Measurements from ENCODE around the gene CTSW.
A peak's percentile ranks its signal among the peaks of the same experiment; 100 is the strongest.

The CTSW gene

DNA sequence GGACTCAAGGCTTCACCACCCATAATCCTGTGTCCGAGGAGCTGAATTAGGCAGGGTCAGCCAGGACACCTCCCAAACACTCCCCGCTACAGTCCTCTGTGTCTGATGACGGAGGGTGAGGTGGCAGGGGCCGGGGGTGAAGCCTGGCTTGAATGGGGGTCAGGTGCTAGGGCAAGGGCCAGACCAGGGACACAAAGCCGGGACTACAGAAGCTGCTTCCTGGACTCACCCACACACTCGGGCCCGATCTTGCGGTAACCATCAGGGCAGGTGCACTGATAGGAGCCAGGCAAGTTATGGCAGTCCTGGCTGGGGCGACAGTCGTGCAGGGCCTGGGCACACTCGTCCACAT lies 9.4 kb upstream of the CTSW start:
- TF ChIP-seq, protein P1, sequence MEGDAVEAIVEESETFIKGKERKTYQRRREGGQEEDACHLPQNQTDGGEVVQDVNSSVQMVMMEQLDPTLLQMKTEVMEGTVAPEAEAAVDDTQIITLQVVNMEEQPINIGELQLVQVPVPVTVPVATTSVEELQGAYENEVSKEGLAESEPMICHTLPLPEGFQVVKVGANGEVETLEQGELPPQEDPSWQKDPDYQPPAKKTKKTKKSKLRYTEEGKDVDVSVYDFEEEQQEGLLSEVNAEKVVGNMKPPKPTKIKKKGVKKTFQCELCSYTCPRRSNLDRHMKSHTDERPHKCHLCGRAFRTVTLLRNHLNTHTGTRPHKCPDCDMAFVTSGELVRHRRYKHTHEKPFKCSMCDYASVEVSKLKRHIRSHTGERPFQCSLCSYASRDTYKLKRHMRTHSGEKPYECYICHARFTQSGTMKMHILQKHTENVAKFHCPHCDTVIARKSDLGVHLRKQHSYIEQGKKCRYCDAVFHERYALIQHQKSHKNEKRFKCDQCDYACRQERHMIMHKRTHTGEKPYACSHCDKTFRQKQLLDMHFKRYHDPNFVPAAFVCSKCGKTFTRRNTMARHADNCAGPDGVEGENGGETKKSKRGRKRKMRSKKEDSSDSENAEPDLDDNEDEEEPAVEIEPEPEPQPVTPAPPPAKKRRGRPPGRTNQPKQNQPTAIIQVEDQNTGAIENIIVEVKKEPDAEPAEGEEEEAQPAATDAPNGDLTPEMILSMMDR (IDR thresholded peaks at IDR 0.05; ENCODE audit: low read depth, low read length): no peak
- H3K4me3 ChIP-seq (ENCODE audit: low read depth, low read length): no peak overlapping the region; the same call in 1 of the 2 replicates

DNA sequence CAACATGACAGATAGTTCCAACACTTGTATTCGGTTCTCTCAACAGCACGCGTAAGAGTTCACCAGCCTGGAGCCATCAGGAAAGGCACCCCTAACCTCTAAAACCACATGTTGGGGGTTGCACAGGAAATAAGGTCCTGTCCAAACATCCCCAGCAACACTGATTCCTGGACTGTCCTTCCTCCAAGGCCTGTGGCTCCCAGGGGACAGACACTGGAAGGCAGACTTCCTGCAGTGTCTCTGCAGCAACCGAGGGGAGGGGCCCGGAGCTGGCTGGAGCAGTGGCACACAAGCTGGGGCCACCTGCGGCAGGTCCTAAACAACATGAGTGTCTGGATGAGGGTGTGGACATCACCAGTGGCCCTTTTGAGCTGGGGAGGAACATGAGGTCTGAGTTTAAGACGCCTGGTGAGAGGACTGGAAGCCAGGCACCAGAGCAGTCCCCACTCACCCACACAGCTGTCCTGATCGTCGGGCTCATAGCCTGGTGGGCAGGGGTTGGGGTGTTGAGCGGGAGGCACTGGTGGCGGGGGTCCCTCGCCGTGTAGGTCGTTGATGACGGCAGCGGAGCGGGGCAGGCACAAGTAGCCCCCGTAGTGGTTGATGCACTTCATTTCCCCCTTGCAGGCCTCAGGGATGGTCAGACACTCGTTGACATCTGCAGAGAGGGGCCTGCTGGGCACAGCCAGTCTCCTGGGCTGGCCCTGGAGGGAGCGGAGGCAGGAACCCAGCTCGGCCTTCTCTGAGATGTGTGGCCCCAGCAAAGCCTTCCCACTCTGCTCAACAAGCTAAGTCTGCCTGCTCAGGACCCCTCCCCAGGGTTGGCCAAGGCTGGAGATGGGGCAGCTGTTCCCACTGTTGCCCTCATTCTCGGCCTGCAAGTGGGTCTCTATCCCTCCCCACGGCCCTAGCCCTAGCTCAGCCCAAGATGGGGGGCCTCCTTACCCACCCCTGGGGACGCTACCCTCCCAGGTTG lies 8.6 kb upstream of the CTSW start:
- TF ChIP-seq, protein P1 (IDR thresholded peaks at IDR 0.05; ENCODE audit: low read depth, low read length): no peak
- H3K4me3 ChIP-seq (ENCODE audit: low read depth, low read length): peak overlapping the region; percentile 78

DNA sequence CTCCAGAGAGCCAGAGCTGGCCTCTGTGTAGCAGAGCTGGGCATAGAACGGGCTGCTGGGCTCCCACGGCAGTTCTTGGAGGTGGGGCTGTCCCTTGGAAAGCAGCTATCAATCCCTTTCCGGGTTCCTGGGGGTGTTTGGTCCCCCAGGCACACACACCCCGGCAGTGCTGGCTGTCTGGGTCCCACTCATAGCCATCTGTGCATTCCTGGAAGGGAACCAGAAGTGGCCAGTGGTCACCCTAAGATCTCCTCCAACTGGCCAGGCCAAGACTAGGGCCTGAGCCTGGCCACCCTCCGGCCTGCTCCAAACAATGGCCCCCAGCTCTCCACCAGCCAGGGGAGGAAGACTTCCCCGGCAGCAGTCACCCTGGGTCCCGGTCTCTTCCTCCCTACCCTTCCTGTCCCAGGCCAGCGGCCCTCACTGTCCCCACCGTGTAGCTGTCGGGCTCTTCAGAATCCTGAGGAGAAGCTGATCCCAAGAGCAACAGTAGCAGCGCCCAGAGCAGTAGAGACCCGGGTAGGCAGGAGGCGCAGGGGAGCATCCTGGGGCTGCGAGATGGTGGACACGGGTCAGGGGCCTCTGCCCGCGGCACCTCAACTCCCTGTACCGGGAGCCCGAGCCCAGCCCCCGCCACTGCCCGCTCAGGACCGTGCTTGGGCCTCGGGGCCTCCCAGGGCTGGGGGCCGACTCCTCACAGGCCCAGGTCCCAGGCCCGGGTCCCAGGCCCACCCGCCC lies 7.7 kb upstream of the CTSW start:
- TF ChIP-seq, protein P1 (IDR thresholded peaks at IDR 0.05; ENCODE audit: low read depth, low read length): no peak
- peak overlapping the region; percentile 78 for H3K4me3 ChIP-seq (ENCODE audit: low read depth, low read length)

DNA sequence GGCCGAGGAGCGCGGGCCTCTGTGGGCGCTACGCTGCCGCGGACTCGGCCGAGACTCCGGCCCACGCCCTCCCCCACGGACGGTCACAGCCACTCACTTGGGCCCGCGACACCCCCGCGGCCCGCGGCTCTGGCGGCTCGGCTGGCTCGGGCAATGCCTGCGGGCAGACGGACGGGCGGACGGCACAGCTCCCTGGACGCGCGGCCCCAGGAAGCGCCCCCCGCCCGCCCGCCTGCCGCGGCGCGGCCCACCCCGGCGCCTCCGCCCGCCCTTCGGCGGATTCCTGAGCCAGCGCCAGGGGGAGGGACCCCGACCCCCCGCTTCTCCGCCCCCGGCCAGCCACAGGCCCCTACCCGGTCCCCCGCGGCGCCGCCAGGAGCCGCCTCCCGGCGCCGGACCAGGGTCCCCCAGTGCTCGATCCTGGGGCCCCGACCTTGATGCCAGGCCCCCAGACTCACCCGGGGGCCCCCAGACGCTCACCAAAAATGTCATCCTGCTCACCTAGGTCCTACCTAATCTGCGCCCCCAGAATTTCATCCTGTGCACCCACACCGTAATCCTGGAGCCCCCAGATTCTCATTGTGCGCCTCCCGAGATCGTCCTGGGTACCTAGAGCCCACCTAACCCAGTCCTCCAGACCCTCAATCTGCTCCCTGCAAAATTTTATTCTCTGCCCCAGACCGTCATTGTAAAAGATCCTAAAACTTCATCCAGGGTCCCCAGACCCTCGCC lies 6.9 kb upstream of the CTSW start, which contains the start of gene EFEMP2:
Gene EFEMP2, minus strand, starts transcription at position 215 of the 732 bp plus-strand sequence. CDS start 446 bp downstream, outside the sequence.
- TF ChIP-seq, protein P1 (IDR thresholded peaks at IDR 0.05; ENCODE audit: low read depth, low read length): no peak

DNA sequence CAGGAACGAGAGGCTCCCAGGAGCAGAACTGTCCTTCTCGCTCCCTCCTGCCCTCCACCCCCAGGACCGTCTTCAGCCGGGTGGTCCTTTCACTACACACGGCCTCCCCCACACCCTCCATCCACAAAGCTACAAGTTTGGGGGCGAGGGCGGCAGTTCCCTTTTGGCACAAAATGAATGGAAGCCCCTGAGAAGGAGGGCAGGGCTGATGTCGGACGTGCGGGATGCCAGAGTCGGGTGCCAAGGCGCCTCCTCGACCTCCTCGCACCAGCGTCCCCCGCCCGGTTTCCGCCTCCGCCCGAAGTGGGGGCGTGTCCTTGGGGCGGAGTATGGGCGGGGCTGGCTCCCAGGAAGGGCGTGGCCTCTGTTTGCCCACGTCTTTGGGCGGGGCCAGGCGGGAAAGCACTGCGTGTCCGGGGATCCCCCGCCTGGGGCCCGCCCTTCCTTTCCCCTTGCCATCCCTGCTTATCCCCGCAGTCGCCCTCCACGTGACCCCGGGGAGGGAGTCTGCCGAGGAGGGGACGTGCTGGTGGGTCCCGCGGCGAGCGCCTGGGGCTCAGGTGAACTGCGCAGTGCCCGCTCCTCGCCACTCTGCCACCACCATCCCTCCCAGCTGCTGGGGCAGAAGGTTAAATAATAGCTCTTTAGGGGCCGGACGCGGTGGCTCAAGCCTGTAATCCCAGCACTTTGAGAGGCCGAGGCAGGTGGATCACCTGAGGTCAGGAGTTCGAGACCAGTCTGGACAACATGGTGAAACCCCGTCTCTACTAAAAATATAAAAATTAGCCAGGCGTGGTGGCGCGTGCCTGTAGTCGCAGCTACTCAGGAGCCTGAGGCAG lies 6.1 kb upstream of the CTSW start:
- peak overlapping the region; percentile 78 for H3K4me3 ChIP-seq (ENCODE audit: low read depth, low read length)
- TF ChIP-seq, protein P1 (IDR thresholded peaks at IDR 0.05; ENCODE audit: low read depth, low read length): no peak

More for the DNA sequence above, 6.9 kb upstream of the CTSW start, which contains the start of gene EFEMP2:
- H3K4me3 ChIP-seq (ENCODE audit: low read depth, low read length): peak within 1 kb of the TSS; percentile 78

DNA sequence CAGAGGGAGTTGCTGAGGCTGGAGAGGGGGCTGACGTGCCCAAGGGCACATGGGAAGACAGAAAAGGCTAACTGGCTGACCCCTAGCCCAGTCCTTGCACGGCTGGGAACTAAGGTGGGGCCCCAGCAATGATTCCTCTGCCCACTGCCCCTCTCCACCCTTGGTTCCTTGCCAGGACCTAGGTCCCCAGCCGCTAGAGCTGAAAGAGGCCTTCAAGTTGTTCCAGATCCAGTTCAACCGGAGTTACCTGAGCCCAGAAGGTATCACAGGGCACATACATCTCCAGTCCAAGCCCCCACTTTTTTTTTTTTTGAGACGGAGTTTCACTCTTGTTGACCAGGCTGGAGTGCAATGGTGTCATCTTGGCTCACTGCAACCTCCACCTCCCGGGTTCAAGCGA lies 390 bp downstream of the CTSW start:
- H3K4me3 ChIP-seq (ENCODE audit: low read depth, low read length): no peak overlapping the region
- TF ChIP-seq, protein P1 (IDR thresholded peaks at IDR 0.05; ENCODE audit: low read depth, low read length): no peak

All from WI38 (cell line).